GM18505 (cell line): ENCODE measurements around the gene SWAP70.

Experiments used
- ATAC-seq: cut with Tn5 transposase; IDR thresholded peaks from one replicate; pipeline ENCODE4 v1.9.1; 2021; ENCODE audit not compliant: unreplicated experiment
- POLR2A ChIP-seq: IDR thresholded peaks from 4 replicates; pipeline ENCODE4 v1.6.1; 2011; ENCODE audit warnings: borderline replicate concordance; ENCODE audit not compliant: insufficient read depth, insufficient read length; ENCODE audit errors: extremely low read depth

SWAP70 gene

GRCh38 chr11:9797300-9797699 lies 133.4 kb downstream of the SWAP70 start:
- TF ChIP-seq POLR2A = no peak

GRCh38 chr11:9799886-9800285 lies 136.0 kb downstream of the SWAP70 start:
- no peak for TF ChIP-seq POLR2A
- ATAC-seq = no peak

More at GRCh38 chr11:9797300-9797699, 133.4 kb downstream of the SWAP70 start:
- no peak for ATAC-seq

- no peak for ATAC-seq
- TF ChIP-seq POLR2A = no peak
These were observed 138.5 kb downstream of the SWAP70 start for GRCh38 chr11:9802291-9802861.
